SJCRH30 (cell line): ENCODE results near the gene APBB2. TPM values are rescaled to one million over a fixed set of nuclear protein-coding genes. Genes with fewer than 3 reads are reported as not detected.
A peak's percentile ranks its signal among the peaks of the same experiment; 100 is the strongest.

Experiments
- DNase-seq, 2 experiments: peaks; one replicate each; pipeline ENCODE4 v3.0.0-alpha.2; 2015 to 2020
- H3K27ac ChIP-seq: fragments of 250-450 bp; sonication (Bioruptor Pico); 2 replicates; pipeline ENCODE4 v1.5.1; 2020; ENCODE audit warnings: mild to moderate bottlenecking, moderate library complexity
- H3K27me3 ChIP-seq: fragments of 250-450 bp; sonication (Bioruptor Pico); 2 replicates; pipeline ENCODE4 v1.5.1; 2020; ENCODE audit warnings: mild to moderate bottlenecking, moderate library complexity
- H3K36me3 ChIP-seq: fragments of 250-450 bp; sonication (Bioruptor Pico); 2 replicates; pipeline ENCODE4 v1.5.1; 2020; ENCODE audit warnings: mild to moderate bottlenecking, moderate library complexity
- H3K4me1 ChIP-seq: fragments of 250-450 bp; sonication (Bioruptor Pico); 2 replicates; pipeline ENCODE4 v1.5.1; 2020; ENCODE audit warnings: mild to moderate bottlenecking, moderate library complexity
- H3K4me3 ChIP-seq: fragments of 250-450 bp; sonication (Bioruptor Pico); 2 replicates; pipeline ENCODE4 v1.5.1; 2020; ENCODE audit warnings: mild to moderate bottlenecking, moderate library complexity
- H3K9me3 ChIP-seq: fragments of 250-450 bp; sonication (Bioruptor Pico); replicated peaks from 2 replicates; pipeline ENCODE4 v1.5.1; 2020; ENCODE audit warnings: mild to moderate bottlenecking, moderate library complexity
- total RNA-seq: library from RNA; depleted of rRNA; stranded (reverse); fragments of >200 nt; shearing (Covaris generic); gene quantifications from 2 replicates; pipeline ENCODE4 v1.2.3, GENCODE V29; 2014; rRNA removed

The APBB2 gene
- total RNA-seq, 1 experiment from 2014 or later: 89.7 TPM

DNA sequence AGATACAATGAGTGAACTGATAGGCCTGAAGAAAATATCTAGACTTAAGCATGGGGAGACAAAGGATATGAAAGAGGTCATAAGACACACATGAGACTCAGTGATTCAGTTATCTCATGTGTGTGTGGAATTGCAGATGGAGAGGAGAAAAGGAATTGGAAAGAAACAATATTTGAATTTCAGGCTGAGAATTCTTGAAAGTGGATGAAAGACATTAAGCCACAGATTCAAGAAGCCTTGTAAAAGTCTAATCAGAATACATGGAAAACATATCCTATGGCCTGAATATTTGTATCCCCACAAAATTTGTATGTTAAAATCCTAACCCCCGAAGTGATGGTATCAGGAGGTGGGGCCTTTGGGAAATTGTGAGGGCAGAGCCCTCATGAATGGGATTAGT is 436.3 kb downstream of the APBB2 start:
- H3K4me1 ChIP-seq: no peaks in the 10 kb centered on the region
- no peak overlapping the region for H3K27ac ChIP-seq
- H3K4me3 ChIP-seq: no peak overlapping the region
- H3K9me3 ChIP-seq: no peaks in the 10 kb centered on the region
- H3K27me3 ChIP-seq: no peaks in the 10 kb centered on the region
- no peaks in the 10 kb centered on the region for H3K36me3 ChIP-seq
- DNase-seq: no peak

DNA sequence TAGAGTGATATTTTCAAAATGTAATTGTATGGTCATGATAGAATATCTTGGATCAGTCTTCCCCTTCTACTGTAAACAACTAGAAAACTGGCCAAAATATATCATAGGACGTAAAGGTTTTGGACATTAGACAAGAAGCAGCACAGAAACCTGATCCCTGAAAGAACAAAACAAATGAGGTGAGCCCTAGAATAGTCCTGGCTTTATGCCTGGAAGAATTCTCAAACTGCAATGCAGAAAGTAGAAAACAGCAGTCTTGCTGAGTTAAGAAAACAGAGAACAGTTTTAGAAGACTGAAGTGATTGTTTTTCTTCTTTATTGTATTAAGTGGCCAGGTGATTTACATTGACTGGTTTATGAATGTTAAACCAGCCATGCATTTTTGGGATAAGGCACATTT is 445.1 kb downstream of the APBB2 start:
- no peak overlapping the region for H3K4me3 ChIP-seq
- no peaks in the 10 kb centered on the region for H3K4me1 ChIP-seq
- no peaks in the 10 kb centered on the region for H3K36me3 ChIP-seq
- H3K27ac ChIP-seq: no peak overlapping the region
- DNase-seq: no peak
- no peaks in the 10 kb centered on the region for H3K27me3 ChIP-seq
- no peaks in the 10 kb centered on the region for H3K9me3 ChIP-seq

DNA sequence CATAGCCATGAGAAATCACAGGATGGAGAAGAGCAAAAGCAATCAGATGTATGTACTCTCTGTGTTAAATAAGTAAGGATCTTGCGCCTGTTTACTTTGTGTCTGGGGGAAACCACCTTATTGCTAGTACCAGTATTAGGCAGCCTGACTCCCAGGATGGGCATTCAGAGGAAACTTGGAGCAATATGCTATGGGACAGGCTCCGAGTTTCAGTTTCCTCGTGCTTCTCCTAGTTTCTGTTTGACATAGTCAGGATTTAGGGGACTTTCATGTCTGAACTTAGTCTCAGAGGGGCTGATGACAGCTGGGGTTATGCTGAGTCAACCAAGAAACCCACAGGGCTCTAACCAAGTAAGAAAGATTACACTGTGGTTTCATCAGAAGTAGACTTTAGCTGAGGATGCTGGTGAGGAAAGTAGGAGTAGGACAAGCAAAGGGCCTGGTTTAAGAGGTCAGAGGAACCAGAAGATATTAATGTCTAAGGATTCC is 451.1 kb downstream of the APBB2 start:
- DNase-seq: peak; percentile 16 to 50
- Histone ChIP-seq H3K9me3 (no peaks in the 10 kb centered on the region), H3K4me1 (peaks cover 4% of the 10 kb centered on the region; the same call in 1 of the 2 replicates), H3K36me3 (no peaks in the 10 kb centered on the region), H3K4me3 (no peak overlapping the region), H3K27ac (no peak overlapping the region), H3K27me3 (no peaks in the 10 kb centered on the region)

Other genes starting within 250 kb of the APBB2 start
- 290 and 299 TPM in 2 replicates for gene UCHL1, start 42.4 kb upstream of the APBB2 start, total RNA-seq